HepG2 (cell line): Measurements from ENCODE around the gene LZTS2. TPM values are rescaled to one million over a fixed set of nuclear protein-coding genes. Genes with fewer than 3 reads are reported as not detected.

Experiments used
- AKAP8 ChIP-seq: sonication (generic); formaldehyde crosslinking; IDR thresholded peaks from 2 replicates; pipeline ENCODE4 v1.5.1; 2020; ENCODE audit warnings: mild to moderate bottlenecking, missing genetic modification reagents
- BCL6 ChIP-seq: IDR thresholded peaks from 2 replicates; pipeline ENCODE4 v1.6.1; 2016; ENCODE audit warnings: missing genetic modification reagents, missing compliant biosample characterization
- HNF4A ChIP-seq: sonication (generic); formaldehyde crosslinking; IDR thresholded peaks from 2 replicates; pipeline ENCODE4 v1.4.0; 2020; ENCODE audit warnings: missing genetic modification reagents
- LCORL ChIP-seq, 2 experiments: fragments of 450-650 bp in 1 of 2; sonication (generic) in 1 of 2; formaldehyde crosslinking in 1 of 2; IDR thresholded peaks; 2 replicates each; pipeline versions ENCODE4 v1.5.0 to v1.6.1; 2017 to 2020; ENCODE audit warnings: antibody characterized with exemption in 1 of 2, missing genetic modification reagents in 1 of 2
- SMARCC2 ChIP-seq: fragments of 450-650 bp; IDR thresholded peaks from 2 replicates; pipeline ENCODE4 v1.6.1; 2017; ENCODE audit warnings: antibody characterized with exemption, mild to moderate bottlenecking
- TEAD2 ChIP-seq: sonication (generic); formaldehyde crosslinking; IDR thresholded peaks from 2 replicates; pipeline ENCODE4 v1.9.0; 2021; ENCODE audit warnings: missing genetic modification reagents
- TEAD3 ChIP-seq: optimal IDR thresholded peaks from 2 replicates; pipeline ENCODE3; 2016; ENCODE audit warnings: borderline replicate concordance
- TMF1 ChIP-seq: sonication (generic); formaldehyde crosslinking; IDR thresholded peaks from 2 replicates; pipeline ENCODE4 v1.8.1; 2022; ENCODE audit warnings: low read depth, missing genetic modification reagents
- ZBTB8A ChIP-seq: sonication (generic); formaldehyde crosslinking; IDR thresholded peaks from 2 replicates; pipeline ENCODE4 v1.4.0; 2020; ENCODE audit warnings: mild to moderate bottlenecking, low read depth, missing genetic modification reagents, borderline replicate concordance
- ZC3H4 ChIP-seq: sonication (generic); formaldehyde crosslinking; IDR thresholded peaks from 2 replicates; pipeline ENCODE4 v1.4.0; 2020; ENCODE audit warnings: missing genetic modification reagents, borderline replicate concordance
- ZFP90 ChIP-seq: sonication (generic); formaldehyde crosslinking; IDR thresholded peaks from 2 replicates; pipeline ENCODE4 v1.8.0; 2022; ENCODE audit warnings: missing genetic modification reagents, mild to moderate bottlenecking, inconsistent platforms, borderline replicate concordance
- ZNF263 ChIP-seq: sonication (generic); formaldehyde crosslinking; IDR thresholded peaks from 2 replicates; pipeline ENCODE4 v1.4.0; 2020; ENCODE audit warnings: missing genetic modification reagents
- ZNF264 ChIP-seq: sonication (generic); formaldehyde crosslinking; IDR thresholded peaks from 2 replicates; pipeline ENCODE4 v1.4.0; 2020; ENCODE audit warnings: missing genetic modification reagents
- ZNF709 ChIP-seq: sonication (generic); formaldehyde crosslinking; IDR thresholded peaks from 2 replicates; pipeline ENCODE4 v1.5.0; 2020; ENCODE audit warnings: mild to moderate bottlenecking, missing genetic modification reagents
- ZNF724P ChIP-seq: sonication (generic); formaldehyde crosslinking; IDR thresholded peaks from 2 replicates; pipeline ENCODE4 v1.8.0; 2022; ENCODE audit warnings: missing genetic modification reagents, borderline replicate concordance
- polyA plus RNA-seq, 8 experiments: library from polyadenylated mRNA; depleted of rRNA in 3 of 8; stranded (reverse) in 7 of 8; unstranded in 1 of 8; fragments of >200 nt; fragmentation: Illumina TruSeq in 4 of 8; extraction: Trizol in 4 of 8; gene quantifications; 2 replicates each; pipeline versions ENCODE4 v1.2.1 to v1.2.3, GENCODE V29; 2011 to 2016; ENCODE audit warnings: low read depth in 4 of 8, missing spikeins in 1 of 8, mixed read lengths in 1 of 8; ENCODE audit not compliant: insufficient read depth in 1 of 8
- total RNA-seq, 5 experiments: library from RNA; depleted of rRNA; stranded (reverse); fragments of >200 nt; fragmentation: Illumina TruSeq; extraction: Trizol; gene quantifications; 2 replicates each; pipeline ENCODE4 v1.2.3, GENCODE V29; 2016; ENCODE audit warnings: low read depth in 1 of 5
- TF ChIP-seq, protein P1 (sequence below): sonication (generic); formaldehyde crosslinking; IDR thresholded peaks from 2 replicates; pipeline ENCODE4 v1.4.0; 2020; ENCODE audit warnings: mild to moderate bottlenecking, low read depth, missing genetic modification reagents
- TF ChIP-seq, protein P2 (sequence below): sonication (generic); formaldehyde crosslinking; IDR thresholded peaks from 2 replicates; pipeline ENCODE4 v1.4.0; 2020; ENCODE audit warnings: mild to moderate bottlenecking, missing genetic modification reagents
- TF ChIP-seq, protein P3 (sequence below): sonication (generic); formaldehyde crosslinking; IDR thresholded peaks from 2 replicates; pipeline ENCODE4 v1.4.0; 2020; ENCODE audit warnings: missing genetic modification reagents, borderline replicate concordance
- TF ChIP-seq, protein P4 (sequence below): sonication (generic); formaldehyde crosslinking; IDR thresholded peaks from 2 replicates; pipeline ENCODE4 v1.4.0; 2020; ENCODE audit warnings: missing genetic modification reagents
- TF ChIP-seq, protein P5 (sequence below): IDR thresholded peaks from 2 replicates; pipeline ENCODE4 v1.6.1; 2016

Gene LZTS2
- total and polyA plus RNA-seq, 2 of the 13 experiments (the other 11 are each of a cell fraction or from before 2014, with no cell fraction given): 43.6 to 65.6 TPM

DNA sequence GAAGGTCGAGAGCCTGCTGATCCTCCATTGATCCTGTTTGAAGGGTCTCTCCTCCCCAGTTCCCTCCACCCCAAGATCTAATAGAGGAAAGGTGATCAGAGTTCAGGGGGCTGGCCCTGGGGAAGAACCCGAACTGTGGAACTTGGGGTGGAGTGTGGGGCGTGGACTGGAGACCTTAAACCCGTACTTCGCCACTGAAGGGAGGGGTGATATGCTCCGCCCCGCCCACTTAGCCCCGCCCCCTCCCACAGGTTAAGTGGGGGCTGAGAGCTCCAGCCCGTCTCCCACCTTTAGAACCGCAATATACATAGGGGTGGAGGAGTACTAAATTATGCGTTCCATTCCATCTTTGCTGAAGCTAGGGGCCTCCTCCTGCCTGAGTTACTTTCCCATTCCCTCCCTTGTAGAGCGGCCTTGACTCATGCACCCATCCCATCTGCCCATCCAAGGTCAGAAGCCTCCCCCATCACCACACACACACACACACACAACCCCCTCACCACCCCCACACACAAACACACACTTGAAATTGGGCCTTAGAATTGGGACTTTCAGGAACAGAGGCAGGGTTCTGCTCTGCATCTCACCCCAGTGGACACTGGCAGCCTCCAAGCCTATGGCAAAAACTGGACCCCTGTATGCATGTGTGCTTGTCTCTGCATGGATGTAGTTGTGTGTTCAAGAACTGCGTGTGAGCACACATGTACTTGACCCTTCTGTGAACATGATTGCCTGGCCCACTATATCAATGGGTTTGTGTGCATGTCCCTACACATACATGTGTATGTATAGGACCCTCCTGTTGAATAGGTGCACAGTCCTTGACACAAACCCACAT, 29.3 kb upstream of the LZTS2 start (continued):
- TF ChIP-seq SMARCC2: no peak
- TF ChIP-seq HNF4A (CRISPR knock-in tag): peak; percentile 70
- TF ChIP-seq ZBTB8A (CRISPR knock-in tag): no peak; the same call in 1 of the 2 replicates
- TF ChIP-seq, protein P1, sequence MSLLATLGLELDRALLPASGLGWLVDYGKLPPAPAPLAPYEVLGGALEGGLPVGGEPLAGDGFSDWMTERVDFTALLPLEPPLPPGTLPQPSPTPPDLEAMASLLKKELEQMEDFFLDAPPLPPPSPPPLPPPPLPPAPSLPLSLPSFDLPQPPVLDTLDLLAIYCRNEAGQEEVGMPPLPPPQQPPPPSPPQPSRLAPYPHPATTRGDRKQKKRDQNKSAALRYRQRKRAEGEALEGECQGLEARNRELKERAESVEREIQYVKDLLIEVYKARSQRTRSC (CRISPR knock-in tag): peak; percentile 30; the same call in 1 of the 2 replicates
- TF ChIP-seq ZC3H4 (CRISPR knock-in tag): no peak
- peak; percentile 36 for TF ChIP-seq TEAD3 (CRISPR knock-in tag)
- 0 out of 2 replicates have a peak, but pooled peaks have one; percentile 71 for TF ChIP-seq ZNF724P (CRISPR knock-in tag)
- no peak; the same call in 1 of the 2 replicates for TF ChIP-seq BCL6
- TF ChIP-seq ZFP90 (CRISPR knock-in tag): no peak
- no peak; the same call in 1 of the 2 replicates for TF ChIP-seq TMF1 (CRISPR knock-in tag)
- no peak for TF ChIP-seq TEAD2
- TF ChIP-seq, protein P2, sequence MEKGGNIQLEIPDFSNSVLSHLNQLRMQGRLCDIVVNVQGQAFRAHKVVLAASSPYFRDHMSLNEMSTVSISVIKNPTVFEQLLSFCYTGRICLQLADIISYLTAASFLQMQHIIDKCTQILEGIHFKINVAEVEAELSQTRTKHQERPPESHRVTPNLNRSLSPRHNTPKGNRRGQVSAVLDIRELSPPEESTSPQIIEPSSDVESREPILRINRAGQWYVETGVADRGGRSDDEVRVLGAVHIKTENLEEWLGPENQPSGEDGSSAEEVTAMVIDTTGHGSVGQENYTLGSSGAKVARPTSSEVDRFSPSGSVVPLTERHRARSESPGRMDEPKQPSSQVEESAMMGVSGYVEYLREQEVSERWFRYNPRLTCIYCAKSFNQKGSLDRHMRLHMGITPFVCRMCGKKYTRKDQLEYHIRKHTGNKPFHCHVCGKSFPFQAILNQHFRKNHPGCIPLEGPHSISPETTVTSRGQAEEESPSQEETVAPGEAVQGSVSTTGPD: no peak
- TF ChIP-seq ZNF709 (CRISPR knock-in tag): no peak
- 0 out of 2 replicates have a peak, but pooled peaks have one; percentile 21 for TF ChIP-seq ZNF264 (CRISPR knock-in tag)
- TF ChIP-seq AKAP8 (CRISPR knock-in tag): 0 out of 2 replicates have a peak, but pooled peaks have one; percentile 76
- TF ChIP-seq, protein P3, sequence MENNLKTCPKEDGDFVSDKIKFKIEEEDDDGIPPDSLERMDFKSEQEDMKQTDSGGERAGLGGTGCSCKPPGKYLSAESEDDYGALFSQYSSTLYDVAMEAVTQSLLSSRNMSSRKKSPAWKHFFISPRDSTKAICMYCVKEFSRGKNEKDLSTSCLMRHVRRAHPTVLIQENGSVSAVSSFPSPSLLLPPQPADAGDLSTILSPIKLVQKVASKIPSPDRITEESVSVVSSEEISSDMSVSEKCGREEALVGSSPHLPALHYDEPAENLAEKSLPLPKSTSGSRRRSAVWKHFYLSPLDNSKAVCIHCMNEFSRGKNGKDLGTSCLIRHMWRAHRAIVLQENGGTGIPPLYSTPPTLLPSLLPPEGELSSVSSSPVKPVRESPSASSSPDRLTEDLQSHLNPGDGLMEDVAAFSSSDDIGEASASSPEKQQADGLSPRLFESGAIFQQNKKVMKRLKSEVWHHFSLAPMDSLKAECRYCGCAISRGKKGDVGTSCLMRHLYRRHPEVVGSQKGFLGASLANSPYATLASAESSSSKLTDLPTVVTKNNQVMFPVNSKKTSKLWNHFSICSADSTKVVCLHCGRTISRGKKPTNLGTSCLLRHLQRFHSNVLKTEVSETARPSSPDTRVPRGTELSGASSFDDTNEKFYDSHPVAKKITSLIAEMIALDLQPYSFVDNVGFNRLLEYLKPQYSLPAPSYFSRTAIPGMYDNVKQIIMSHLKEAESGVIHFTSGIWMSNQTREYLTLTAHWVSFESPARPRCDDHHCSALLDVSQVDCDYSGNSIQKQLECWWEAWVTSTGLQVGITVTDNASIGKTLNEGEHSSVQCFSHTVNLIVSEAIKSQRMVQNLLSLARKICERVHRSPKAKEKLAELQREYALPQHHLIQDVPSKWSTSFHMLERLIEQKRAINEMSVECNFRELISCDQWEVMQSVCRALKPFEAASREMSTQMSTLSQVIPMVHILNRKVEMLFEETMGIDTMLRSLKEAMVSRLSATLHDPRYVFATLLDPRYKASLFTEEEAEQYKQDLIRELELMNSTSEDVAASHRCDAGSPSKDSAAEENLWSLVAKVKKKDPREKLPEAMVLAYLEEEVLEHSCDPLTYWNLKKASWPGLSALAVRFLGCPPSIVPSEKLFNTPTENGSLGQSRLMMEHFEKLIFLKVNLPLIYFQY (CRISPR knock-in tag): no peak
- TF ChIP-seq, protein P4, sequence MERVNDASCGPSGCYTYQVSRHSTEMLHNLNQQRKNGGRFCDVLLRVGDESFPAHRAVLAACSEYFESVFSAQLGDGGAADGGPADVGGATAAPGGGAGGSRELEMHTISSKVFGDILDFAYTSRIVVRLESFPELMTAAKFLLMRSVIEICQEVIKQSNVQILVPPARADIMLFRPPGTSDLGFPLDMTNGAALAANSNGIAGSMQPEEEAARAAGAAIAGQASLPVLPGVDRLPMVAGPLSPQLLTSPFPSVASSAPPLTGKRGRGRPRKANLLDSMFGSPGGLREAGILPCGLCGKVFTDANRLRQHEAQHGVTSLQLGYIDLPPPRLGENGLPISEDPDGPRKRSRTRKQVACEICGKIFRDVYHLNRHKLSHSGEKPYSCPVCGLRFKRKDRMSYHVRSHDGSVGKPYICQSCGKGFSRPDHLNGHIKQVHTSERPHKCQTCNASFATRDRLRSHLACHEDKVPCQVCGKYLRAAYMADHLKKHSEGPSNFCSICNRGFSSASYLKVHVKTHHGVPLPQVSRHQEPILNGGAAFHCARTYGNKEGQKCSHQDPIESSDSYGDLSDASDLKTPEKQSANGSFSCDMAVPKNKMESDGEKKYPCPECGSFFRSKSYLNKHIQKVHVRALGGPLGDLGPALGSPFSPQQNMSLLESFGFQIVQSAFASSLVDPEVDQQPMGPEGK (CRISPR knock-in tag): peak; percentile 93
- TF ChIP-seq, protein P5, sequence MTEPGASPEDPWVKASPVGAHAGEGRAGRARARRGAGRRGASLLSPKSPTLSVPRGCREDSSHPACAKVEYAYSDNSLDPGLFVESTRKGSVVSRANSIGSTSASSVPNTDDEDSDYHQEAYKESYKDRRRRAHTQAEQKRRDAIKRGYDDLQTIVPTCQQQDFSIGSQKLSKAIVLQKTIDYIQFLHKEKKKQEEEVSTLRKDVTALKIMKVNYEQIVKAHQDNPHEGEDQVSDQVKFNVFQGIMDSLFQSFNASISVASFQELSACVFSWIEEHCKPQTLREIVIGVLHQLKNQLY (CRISPR knock-in tag): no peak
- TF ChIP-seq ZNF263 (CRISPR knock-in tag): peak; percentile 62; the same call in 1 of the 2 replicates
- TF ChIP-seq LCORL (IDR thresholded peaks at IDR 0.05): no peak
- 0 out of 2 replicates have a peak, but pooled peaks have one; percentile 15 for TF ChIP-seq LCORL (CRISPR knock-in tag; IDR thresholded peaks at IDR 0.05)
